Keratinocyte (primary cell): Measurements from ENCODE around the gene KIF5A. TPM values are rescaled to one million over a fixed set of nuclear protein-coding genes. Genes with fewer than 3 reads are reported as not detected.

Experiments
- DNase-seq: peaks from one replicate; pipeline ENCODE4 v3.0.0-alpha.2; 2011; ENCODE audit warnings: low read depth, missing footprints, low spot score
- FAIRE-seq: peaks from 2 replicates; lab custom pipeline; 2011; peaks lifted over from hg19 to GRCh38; lab: Jason Lieb, UNC
- H2AFZ ChIP-seq: 2 replicates; pipeline ENCODE4 v1.6.0; 2012; ENCODE audit warnings: low read length, control low read depth, inconsistent platforms; ENCODE audit not compliant: control insufficient read depth
- H3K27ac ChIP-seq: 2 replicates; pipeline ENCODE4 v1.5.1; 2011; ENCODE audit warnings: low read length; ENCODE audit not compliant: control insufficient read depth, insufficient read depth
- H3K27me3 ChIP-seq: 3 replicates; pipeline ENCODE4 v1.6.0; 2011; ENCODE audit warnings: low read length; ENCODE audit not compliant: control insufficient read depth, insufficient read depth; ENCODE audit errors: extremely low read depth
- H3K36me3 ChIP-seq, 2 experiments: 2 replicates in 1 of 2; 3 replicates in 1 of 2; pipeline ENCODE4 v1.5.1; 2011; ENCODE audit warnings: low read length in 2 of 2, mild to moderate bottlenecking in 1 of 2; ENCODE audit not compliant: control insufficient read depth in 2 of 2, insufficient read depth in 2 of 2; ENCODE audit errors: extremely low read depth in 1 of 2
- H3K4me1 ChIP-seq: 3 replicates; pipeline ENCODE4 v1.5.1; 2011; ENCODE audit warnings: low read length; ENCODE audit not compliant: control insufficient read depth, insufficient read depth; ENCODE audit errors: extremely low read depth
- H3K4me2 ChIP-seq: 3 replicates; pipeline ENCODE4 v1.6.0; 2011; ENCODE audit warnings: low read depth, low read length; ENCODE audit not compliant: control insufficient read depth, insufficient read depth; ENCODE audit errors: extremely low read depth
- H3K4me3 ChIP-seq, 3 experiments: fragments of 200-600 bp in 1 of 3; sonication (generic) in 1 of 3; 2 replicates in 2 of 3; 3 replicates in 1 of 3; pipeline ENCODE4 v1.5.1; 2011 to 2016; ENCODE audit warnings: low read length in 3 of 3, mild to moderate bottlenecking in 3 of 3, control low read depth in 2 of 3, inconsistent platforms in 1 of 3, low read depth in 1 of 3, mixed read lengths in 1 of 3, mixed run types in 1 of 3, moderate library complexity in 1 of 3; ENCODE audit not compliant: control insufficient read depth in 2 of 3, insufficient read depth in 2 of 3; ENCODE audit errors: extremely low read depth in 1 of 3
- H3K79me2 ChIP-seq: 2 replicates; pipeline ENCODE4 v1.6.0; 2012; ENCODE audit warnings: low read length; ENCODE audit not compliant: control insufficient read depth, insufficient read depth
- H3K9ac ChIP-seq: 3 replicates; pipeline ENCODE4 v1.6.0; 2011; ENCODE audit warnings: low read length; ENCODE audit not compliant: control insufficient read depth, insufficient read depth; ENCODE audit errors: extremely low read depth
- H3K9me1 ChIP-seq: 3 replicates; pipeline ENCODE4 v1.6.0; 2011; ENCODE audit warnings: low read length; ENCODE audit not compliant: control insufficient read depth, insufficient read depth; ENCODE audit errors: extremely low read depth
- H3K9me3 ChIP-seq: 2 replicates; pipeline ENCODE4 v1.5.1; 2012; ENCODE audit warnings: low read depth, low read length; ENCODE audit not compliant: control insufficient read depth
- H4K20me1 ChIP-seq: 3 replicates; pipeline ENCODE4 v1.6.0; 2011; ENCODE audit warnings: low read length; ENCODE audit not compliant: control insufficient read depth, insufficient read depth; ENCODE audit errors: extremely low read depth
- EZH2 ChIP-seq: IDR thresholded peaks from one replicate; pipeline ENCODE4 v1.6.1; 2012; ENCODE audit warnings: inconsistent platforms, mild to moderate bottlenecking, low read length, moderate library complexity
- dilution Hi-C: fragments of 300-500 bp; cut with MboI; formaldehyde crosslinking; loops from one replicate; pipeline ENCODE4 v1.7.0; 2020; ENCODE audit warnings: low sequenced_read_pairs; ENCODE audit not compliant: extremely low pct_ligation_motif_present
- polyA plus RNA-seq, 5 experiments: library from polyadenylated mRNA; depleted of rRNA in 3 of 5; stranded (reverse) in 3 of 5; stranded (forward) in 1 of 5; unstranded in 1 of 5; fragments of >200 nt; gene quantifications; 1 replicate in 1 of 5; 2 replicates in 3 of 5; 3 replicates in 1 of 5; pipeline versions ENCODE4 v1.2.1 to v1.2.3, GENCODE V29; 2011 to 2012; ENCODE audit warnings: missing spikeins in 2 of 5, low read depth in 1 of 5, low replicate concordance in 1 of 5
- TF ChIP-seq, protein P1 (sequence below), 3 experiments: IDR thresholded peaks in 1 of 3; conservative IDR thresholded peaks in 1 of 3; optimal IDR thresholded peaks in 1 of 3; 2 replicates in 2 of 3; 3 replicates in 1 of 3; pipeline versions ENCODE3 to v1.5.1; 2011; ENCODE audit warnings: low read length in 3 of 3, mild to moderate bottlenecking in 3 of 3, moderate library complexity in 2 of 3, control low read depth in 1 of 3, inconsistent platforms in 1 of 3; ENCODE audit not compliant: insufficient read depth in 2 of 3; ENCODE audit errors: extremely low read depth in 1 of 3

The KIF5A gene
- polyA plus RNA-seq, 1 donor (not counting 4 experiments of a cell fraction or from before 2014, with no cell fraction given) = 0.05 TPM

DNA sequence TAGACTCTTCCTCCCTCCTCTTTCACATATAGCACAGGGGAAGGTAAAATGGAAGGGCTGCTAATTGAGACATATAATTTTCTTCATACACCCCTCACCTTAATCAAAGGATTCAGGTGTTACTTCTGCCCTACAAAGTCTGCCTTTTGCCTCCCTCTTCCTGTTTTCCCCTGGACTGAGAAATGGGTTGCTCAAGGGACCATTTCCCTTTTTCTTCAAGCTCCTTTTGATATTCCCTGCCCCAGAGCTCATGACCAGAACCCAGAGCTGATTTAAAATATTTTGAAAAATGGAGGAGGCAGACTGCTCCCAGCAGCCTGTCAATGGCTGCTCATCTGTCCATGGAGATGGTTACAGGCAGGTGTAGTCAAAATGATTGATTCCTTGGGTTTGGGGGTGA, 34.8 kb downstream of the KIF5A start:
- Histone ChIP-seq H3K9ac (no peak overlapping the region), H3K27me3 (peaks cover 14% of the 10 kb centered on the region), H3K9me3 (no peaks in the 10 kb centered on the region), H3K4me3 (no peak overlapping the region), H3K9me1 (no peaks in the 10 kb centered on the region), H2AFZ (no peak overlapping the region), H3K79me2 (no peaks in the 10 kb centered on the region), H3K27ac (no peak overlapping the region), H4K20me1 (no peaks in the 10 kb centered on the region), H3K36me3 (no peaks in the 10 kb centered on the region), H3K4me1 (no peaks in the 10 kb centered on the region), H3K4me2 (no peak overlapping the region)
- DNase-seq = no peak
- TF ChIP-seq, protein P1, sequence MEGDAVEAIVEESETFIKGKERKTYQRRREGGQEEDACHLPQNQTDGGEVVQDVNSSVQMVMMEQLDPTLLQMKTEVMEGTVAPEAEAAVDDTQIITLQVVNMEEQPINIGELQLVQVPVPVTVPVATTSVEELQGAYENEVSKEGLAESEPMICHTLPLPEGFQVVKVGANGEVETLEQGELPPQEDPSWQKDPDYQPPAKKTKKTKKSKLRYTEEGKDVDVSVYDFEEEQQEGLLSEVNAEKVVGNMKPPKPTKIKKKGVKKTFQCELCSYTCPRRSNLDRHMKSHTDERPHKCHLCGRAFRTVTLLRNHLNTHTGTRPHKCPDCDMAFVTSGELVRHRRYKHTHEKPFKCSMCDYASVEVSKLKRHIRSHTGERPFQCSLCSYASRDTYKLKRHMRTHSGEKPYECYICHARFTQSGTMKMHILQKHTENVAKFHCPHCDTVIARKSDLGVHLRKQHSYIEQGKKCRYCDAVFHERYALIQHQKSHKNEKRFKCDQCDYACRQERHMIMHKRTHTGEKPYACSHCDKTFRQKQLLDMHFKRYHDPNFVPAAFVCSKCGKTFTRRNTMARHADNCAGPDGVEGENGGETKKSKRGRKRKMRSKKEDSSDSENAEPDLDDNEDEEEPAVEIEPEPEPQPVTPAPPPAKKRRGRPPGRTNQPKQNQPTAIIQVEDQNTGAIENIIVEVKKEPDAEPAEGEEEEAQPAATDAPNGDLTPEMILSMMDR (optimal IDR thresholded peaks at IDR 0.05 in 1 of 3, IDR thresholded peaks at IDR 0.05 in 1 of 3, conservative IDR thresholded peaks at IDR 0.05 in 1 of 3; ENCODE audit: extremely low read depth in 1 of 3, insufficient read depth in 2 of 3, low read length in 3 of 3) = no peak
- no peak for TF ChIP-seq EZH2
- dilution Hi-C loops = loop anchor here (25.0 kb wide), 1 partner anchor 153 kb away; the partner anchor contains the start of genes AGAP2 and TSPAN31
- FAIRE-seq = no peak

DNA sequence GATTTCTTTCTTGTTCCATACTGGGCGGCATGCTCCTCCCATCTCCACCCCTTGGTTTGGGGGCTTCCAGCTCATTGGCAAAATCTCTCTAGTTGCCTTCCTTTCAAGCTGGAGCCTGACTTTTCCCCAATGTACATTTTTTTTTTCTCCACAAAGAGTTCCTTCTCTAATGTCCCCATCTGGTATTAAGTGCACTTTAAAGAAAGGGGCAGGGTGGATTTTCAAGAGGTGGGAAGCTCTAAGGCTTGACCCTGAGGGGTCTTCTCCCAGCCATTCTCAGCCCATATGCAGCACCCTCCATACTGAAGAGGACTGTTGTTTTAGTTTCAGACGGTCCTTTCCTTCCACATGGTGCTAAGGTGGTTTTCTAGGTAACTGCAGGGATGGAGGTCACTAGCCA, 35.3 kb downstream of the KIF5A start:
- Histone ChIP-seq H2AFZ (no peak overlapping the region), H3K36me3 (no peaks in the 10 kb centered on the region), H3K4me2 (no peak overlapping the region), H4K20me1 (no peaks in the 10 kb centered on the region), H3K79me2 (no peaks in the 10 kb centered on the region), H3K9me1 (no peaks in the 10 kb centered on the region), H3K9ac (no peak overlapping the region), H3K4me1 (no peaks in the 10 kb centered on the region), H3K4me3 (no peak overlapping the region), H3K27ac (no peak overlapping the region), H3K27me3 (peaks cover 14% of the 10 kb centered on the region), H3K9me3 (no peaks in the 10 kb centered on the region)
- FAIRE-seq = no peak
- no peak for DNase-seq
- dilution Hi-C loops = loop anchor here (25.0 kb wide), 1 partner anchor 152 kb away; the partner anchor contains the start of genes AGAP2 and TSPAN31
- TF ChIP-seq, protein P1 (optimal IDR thresholded peaks at IDR 0.05 in 1 of 3, IDR thresholded peaks at IDR 0.05 in 1 of 3, conservative IDR thresholded peaks at IDR 0.05 in 1 of 3; ENCODE audit: extremely low read depth in 1 of 3, insufficient read depth in 2 of 3, low read length in 3 of 3) = no peak
- no peak for TF ChIP-seq EZH2
